Measurements from ENCODE around the gene FOXA1. TPM values are rescaled to one million over a fixed set of nuclear protein-coding genes. Genes with fewer than 3 reads are reported as not detected.

Gene FOXA1
- total RNA-seq, 4 donors from 2014 or later: 0.09 to 0.44 TPM; not detected in 2

DNA sequence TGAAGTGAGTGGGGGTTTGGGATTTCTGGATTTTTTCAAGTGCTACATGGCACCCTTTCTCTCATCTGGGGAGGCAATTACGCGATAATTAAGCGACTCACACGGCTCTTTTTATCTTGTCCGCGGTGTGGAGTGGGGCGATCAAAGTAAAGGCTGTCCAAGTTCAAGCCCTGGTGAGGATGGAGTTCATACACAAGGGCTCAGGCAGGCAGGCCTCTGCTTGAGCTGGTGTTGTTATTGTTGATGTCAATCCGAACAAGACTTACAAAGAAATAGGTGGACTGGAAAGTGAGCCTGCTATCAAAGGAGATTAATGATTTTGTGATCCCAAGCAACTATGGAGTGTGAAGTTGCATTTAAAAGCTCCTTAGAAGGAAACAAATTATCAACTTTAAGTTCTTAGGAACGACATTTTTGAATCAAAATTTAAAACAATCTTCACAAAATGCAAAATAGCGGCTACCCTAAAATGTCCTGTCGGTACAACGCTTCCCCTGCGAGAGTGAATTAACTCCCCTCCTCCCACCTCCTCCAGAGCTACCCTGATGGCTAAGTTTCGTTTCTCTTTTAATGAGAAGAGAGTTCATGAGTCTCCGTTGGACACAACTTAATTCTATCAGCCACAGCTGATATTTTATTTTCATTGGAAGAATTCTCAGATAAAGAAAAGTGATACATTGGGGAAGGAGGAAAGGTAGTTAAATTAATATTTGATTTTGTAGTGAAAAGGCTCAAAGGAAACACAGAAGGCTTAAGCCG is 5.9 kb downstream of the FOXA1 start:
- in situ Hi-C loops (cut with MboI; ENCODE audit: low sequenced_read_pairs in 4 of 4): loop anchor here in 2 of 4 donors (25.0 kb wide), 2 partner anchors 927 to 1077 kb away; partner anchors contain the start of genes NKX2-1 (in 1 of the 2) and PAX9 (in 1 of the 2)
- peaks cover 98 to 100% (median 100%) of the 10 kb centered on the region in 3 donors for H3K27me3 ChIP-seq

GRCh38 chr14:37588667-37588955 is 6.4 kb downstream of the FOXA1 start:
- ATAC-seq (no peak), DNase-seq (no peak)
- Histone ChIP-seq H3K9me3 (no peaks in the 10 kb centered on the region), H3K27me3 (peaks cover 98 to 100% (median 100%) of the 10 kb centered on the region in 3 donors), H3K27ac (no peak overlapping the region), H3K4me1 (peaks cover 5 to 16% of the 10 kb centered on the region in 2 donors), H3K4me3 (no peak overlapping the region), H3K36me3 (no peaks in the 10 kb centered on the region)
- in situ Hi-C loops (cut with MboI; ENCODE audit: low sequenced_read_pairs in 4 of 4) (loop anchor here in 2 of 4 donors (25.0 kb wide), 2 partner anchors 926 to 1076 kb away; partner anchors contain the start of genes NKX2-1 (in 1 of the 2) and PAX9 (in 1 of the 2)), intact Hi-C loops (cut with DNase I; ENCODE audit: low total_unique reads) (no loop called here)
- TF ChIP-seq CTCF (IDR thresholded peaks at IDR 0.05 in 4 of 5, conservative IDR thresholded peaks at IDR 0.05 in 1 of 5): no peak

More for the DNA sequence above, 5.9 kb downstream of the FOXA1 start:
- no peaks in the 10 kb centered on the region for H3K36me3 ChIP-seq
- H3K27ac ChIP-seq: no peak overlapping the region
- H3K4me1 ChIP-seq: peaks cover 7 to 18% of the 10 kb centered on the region in 2 donors
- ATAC-seq: no peak
- intact Hi-C loops (cut with DNase I; ENCODE audit: low total_unique reads): no loop called here
- no peaks in the 10 kb centered on the region for H3K9me3 ChIP-seq
- no peak for DNase-seq
- H3K4me3 ChIP-seq: no peak overlapping the region
- TF ChIP-seq CTCF (IDR thresholded peaks at IDR 0.05 in 4 of 5, conservative IDR thresholded peaks at IDR 0.05 in 1 of 5) (no peak), POLR2A (IDR thresholded peaks at IDR 0.05) (no peak)

- peaks cover 5 to 16% of the 10 kb centered on the region in 2 donors for H3K4me1 ChIP-seq
- no peaks in the 10 kb centered on the region for H3K36me3 ChIP-seq
- TF ChIP-seq CTCF (IDR thresholded peaks at IDR 0.05 in 4 of 5, conservative IDR thresholded peaks at IDR 0.05 in 1 of 5): no peak
- no peak for TF ChIP-seq POLR2A (IDR thresholded peaks at IDR 0.05)
- peak overlapping the region in 1 of 4 donors; percentile 36 for H3K4me3 ChIP-seq
- no peak for DNase-seq
- no peak overlapping the region for H3K27ac ChIP-seq
- in situ Hi-C loops (cut with MboI; ENCODE audit: low sequenced_read_pairs in 4 of 4): loop anchor here in 2 of 4 donors (25.0 kb wide), 2 partner anchors 926 to 1076 kb away; partner anchors contain the start of genes NKX2-1 (in 1 of the 2) and PAX9 (in 1 of the 2)
- intact Hi-C loops (cut with DNase I; ENCODE audit: low total_unique reads): no loop called here
- H3K9me3 ChIP-seq: no peaks in the 10 kb centered on the region
- H3K27me3 ChIP-seq: peaks cover 98 to 100% (median 99%) of the 10 kb centered on the region in 3 donors
- ATAC-seq: no peak
These were observed 7.0 kb downstream of the FOXA1 start for GRCh38 chr14:37587881-37588666.

GRCh38 chr14:37587131-37587803 is 7.8 kb downstream of the FOXA1 start:
- in situ Hi-C loops (cut with MboI; ENCODE audit: low sequenced_read_pairs in 4 of 4): loop anchor here in 2 of 4 donors (25.0 kb wide), 2 partner anchors 925 to 1075 kb away; partner anchors contain the start of genes NKX2-1 (in 1 of the 2) and PAX9 (in 1 of the 2)

More at GRCh38 chr14:37587131-37587803, 7.8 kb downstream of the FOXA1 start:
- no peak for DNase-seq
- H3K36me3 ChIP-seq: no peaks in the 10 kb centered on the region
- no peak overlapping the region for H3K27ac ChIP-seq
- peaks cover 97 to 99% (median 97%) of the 10 kb centered on the region in 3 donors for H3K27me3 ChIP-seq
- no peaks in the 10 kb centered on the region for H3K9me3 ChIP-seq
- no peak for ATAC-seq
- TF ChIP-seq POLR2A (IDR thresholded peaks at IDR 0.05) (no peak), CTCF (IDR thresholded peaks at IDR 0.05 in 4 of 5, conservative IDR thresholded peaks at IDR 0.05 in 1 of 5) (no peak)
- H3K4me1 ChIP-seq: peaks cover 5 to 16% of the 10 kb centered on the region in 2 donors
- intact Hi-C loops (cut with DNase I; ENCODE audit: low total_unique reads): no loop called here
- H3K4me3 ChIP-seq: no peak overlapping the region

Data from gastrocnemius medialis (tissue), 4 donors.